ENCODE results near the gene EPGN.
A peak's percentile ranks its signal among the peaks of the same experiment; 100 is the strongest.

The EPGN gene

DNA sequence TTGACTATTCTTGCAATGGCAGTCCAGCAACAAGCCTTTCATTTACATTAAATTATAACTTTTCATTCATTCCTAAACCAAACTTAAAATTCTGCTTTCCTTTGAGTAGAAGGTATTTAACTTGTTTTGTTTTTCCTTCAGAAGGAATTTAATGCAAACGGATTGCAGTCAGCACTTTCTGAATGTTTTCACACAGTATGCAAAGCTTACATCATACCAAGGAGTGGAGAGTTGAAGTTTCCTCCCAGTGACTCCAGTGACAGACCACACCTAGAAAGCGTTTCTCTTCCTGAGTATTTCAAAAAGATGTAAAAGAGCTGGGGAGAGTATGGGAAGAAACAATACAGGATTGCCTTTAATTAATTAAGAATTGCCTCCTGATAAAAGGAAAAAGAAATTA, 8.1 kb downstream of the EPGN start:
- H3F3A ChIP-seq (ENCODE audit: low read depth), result no peaks in the 10 kb centered on the region

GRCh38 chr4:74317616-74318246, 9.5 kb downstream of the EPGN start:
- Histone ChIP-seq H3K36me3 (ENCODE audit: insufficient read depth, low read length) (no peaks in the 10 kb centered on the region), H3K79me2 (ENCODE audit: insufficient read depth, low read length) (no peaks in the 10 kb centered on the region), H2AFZ (ENCODE audit: low read length) (no peak overlapping the region), H3K9me2 (replicated peaks; ENCODE audit: low read depth, low read length) (no peaks in the 10 kb centered on the region), H3F3A (ENCODE audit: low read depth) (no peaks in the 10 kb centered on the region), H3K27me3 (ENCODE audit: insufficient read depth, low read length, poor library complexity, severe bottlenecking) (no peaks in the 10 kb centered on the region), H4K20me1 (ENCODE audit: insufficient read depth, low read length, poor library complexity, severe bottlenecking) (no peaks in the 10 kb centered on the region), H3K9me3 (ENCODE audit: insufficient read depth, low read depth, low read length) (no peaks in the 10 kb centered on the region), H3K4me2 (ENCODE audit: low read depth, low read length, poor library complexity, severe bottlenecking) (no peak overlapping the region), H3K4me3 (ENCODE audit: low read length, poor library complexity, severe bottlenecking) (no peak overlapping the region), H3K4me1 (ENCODE audit: insufficient read depth, low read length, poor library complexity, severe bottlenecking) (peaks cover 3% of the 10 kb centered on the region), H3K9ac (ENCODE audit: low read depth, low read length, poor library complexity, severe bottlenecking) (no peak overlapping the region)
- TF ChIP-seq, protein P1, sequence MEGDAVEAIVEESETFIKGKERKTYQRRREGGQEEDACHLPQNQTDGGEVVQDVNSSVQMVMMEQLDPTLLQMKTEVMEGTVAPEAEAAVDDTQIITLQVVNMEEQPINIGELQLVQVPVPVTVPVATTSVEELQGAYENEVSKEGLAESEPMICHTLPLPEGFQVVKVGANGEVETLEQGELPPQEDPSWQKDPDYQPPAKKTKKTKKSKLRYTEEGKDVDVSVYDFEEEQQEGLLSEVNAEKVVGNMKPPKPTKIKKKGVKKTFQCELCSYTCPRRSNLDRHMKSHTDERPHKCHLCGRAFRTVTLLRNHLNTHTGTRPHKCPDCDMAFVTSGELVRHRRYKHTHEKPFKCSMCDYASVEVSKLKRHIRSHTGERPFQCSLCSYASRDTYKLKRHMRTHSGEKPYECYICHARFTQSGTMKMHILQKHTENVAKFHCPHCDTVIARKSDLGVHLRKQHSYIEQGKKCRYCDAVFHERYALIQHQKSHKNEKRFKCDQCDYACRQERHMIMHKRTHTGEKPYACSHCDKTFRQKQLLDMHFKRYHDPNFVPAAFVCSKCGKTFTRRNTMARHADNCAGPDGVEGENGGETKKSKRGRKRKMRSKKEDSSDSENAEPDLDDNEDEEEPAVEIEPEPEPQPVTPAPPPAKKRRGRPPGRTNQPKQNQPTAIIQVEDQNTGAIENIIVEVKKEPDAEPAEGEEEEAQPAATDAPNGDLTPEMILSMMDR (conservative IDR thresholded peaks at IDR 0.05; ENCODE audit: low read length), result no peak
- no peak for TF ChIP-seq EZH2phosphoT487 (IDR thresholded peaks at IDR 0.05; ENCODE audit: borderline replicate concordance)

More for the DNA sequence above, 8.1 kb downstream of the EPGN start:
- no peaks in the 10 kb centered on the region for H3K9me2 ChIP-seq (replicated peaks; ENCODE audit: low read depth, low read length)
- no peaks in the 10 kb centered on the region for H3K36me3 ChIP-seq (ENCODE audit: insufficient read depth, low read length)
- no peak for TF ChIP-seq EZH2phosphoT487 (IDR thresholded peaks at IDR 0.05; ENCODE audit: borderline replicate concordance)
- no peaks in the 10 kb centered on the region for H3K79me2 ChIP-seq (ENCODE audit: insufficient read depth, low read length)
- H3K4me1 ChIP-seq (ENCODE audit: insufficient read depth, low read length, poor library complexity, severe bottlenecking), result peaks cover 3% of the 10 kb centered on the region
- H4K20me1 ChIP-seq (ENCODE audit: insufficient read depth, low read length, poor library complexity, severe bottlenecking), result no peaks in the 10 kb centered on the region
- H3K27me3 ChIP-seq (ENCODE audit: insufficient read depth, low read length, poor library complexity, severe bottlenecking), result no peaks in the 10 kb centered on the region
- H3K4me2 ChIP-seq (ENCODE audit: low read depth, low read length, poor library complexity, severe bottlenecking), result no peak overlapping the region
- no peak overlapping the region for H3K9ac ChIP-seq (ENCODE audit: low read depth, low read length, poor library complexity, severe bottlenecking)
- no peak overlapping the region for H2AFZ ChIP-seq (ENCODE audit: low read length)
- H3K9me3 ChIP-seq (ENCODE audit: insufficient read depth, low read depth, low read length), result no peaks in the 10 kb centered on the region
- H3K4me3 ChIP-seq (ENCODE audit: low read length, poor library complexity, severe bottlenecking), result no peak overlapping the region

- TF ChIP-seq, protein P1 (conservative IDR thresholded peaks at IDR 0.05; ENCODE audit: low read length), result no peak
- TF ChIP-seq EZH2phosphoT487 (IDR thresholded peaks at IDR 0.05; ENCODE audit: borderline replicate concordance), result no peak
- Histone ChIP-seq H4K20me1 (ENCODE audit: insufficient read depth, low read length, poor library complexity, severe bottlenecking) (no peaks in the 10 kb centered on the region), H3K36me3 (ENCODE audit: insufficient read depth, low read length) (no peaks in the 10 kb centered on the region), H3K9ac (ENCODE audit: low read depth, low read length, poor library complexity, severe bottlenecking) (no peak overlapping the region), H3K79me2 (ENCODE audit: insufficient read depth, low read length) (no peaks in the 10 kb centered on the region), H2AFZ (ENCODE audit: low read length) (no peak overlapping the region), H3F3A (ENCODE audit: low read depth) (no peaks in the 10 kb centered on the region), H3K4me1 (ENCODE audit: insufficient read depth, low read length, poor library complexity, severe bottlenecking) (peaks cover 3% of the 10 kb centered on the region), H3K9me2 (replicated peaks; ENCODE audit: low read depth, low read length) (no peaks in the 10 kb centered on the region), H3K4me3 (ENCODE audit: low read length, poor library complexity, severe bottlenecking) (no peak overlapping the region), H3K9me3 (ENCODE audit: insufficient read depth, low read depth, low read length) (no peaks in the 10 kb centered on the region), H3K4me2 (ENCODE audit: low read depth, low read length, poor library complexity, severe bottlenecking) (no peak overlapping the region), H3K27me3 (ENCODE audit: insufficient read depth, low read length, poor library complexity, severe bottlenecking) (no peaks in the 10 kb centered on the region)
These were observed 10.0 kb downstream of the EPGN start for GRCh38 chr4:74318276-74318675.

DNA sequence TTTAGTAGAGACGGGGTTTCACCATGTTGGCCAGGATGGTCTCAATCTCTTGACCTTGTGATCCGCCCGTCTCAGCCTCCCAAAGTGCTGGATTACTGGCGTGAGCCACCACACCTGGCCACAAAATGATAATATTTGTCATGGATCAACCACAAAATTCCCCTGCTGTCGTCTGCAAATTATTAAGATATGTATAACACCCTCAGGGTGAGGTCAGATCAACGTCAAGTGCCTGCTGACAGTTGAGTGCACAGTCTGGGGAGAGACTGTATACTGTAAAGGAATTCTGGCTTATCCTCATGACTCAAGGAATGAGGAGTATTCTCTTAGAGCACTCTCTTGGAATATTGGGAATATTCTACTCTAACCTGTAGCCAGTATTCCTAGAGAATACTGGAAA, 11.2 kb downstream of the EPGN start:
- no peaks in the 10 kb centered on the region for H3K9me2 ChIP-seq (replicated peaks; ENCODE audit: low read depth, low read length)
- no peak overlapping the region for H3K4me3 ChIP-seq (ENCODE audit: low read length, poor library complexity, severe bottlenecking)
- H3K36me3 ChIP-seq (ENCODE audit: insufficient read depth, low read length), result no peaks in the 10 kb centered on the region
- H3K9me3 ChIP-seq (ENCODE audit: insufficient read depth, low read depth, low read length), result no peaks in the 10 kb centered on the region
- H3K27me3 ChIP-seq (ENCODE audit: insufficient read depth, low read length, poor library complexity, severe bottlenecking), result no peaks in the 10 kb centered on the region
- H3K9ac ChIP-seq (ENCODE audit: low read depth, low read length, poor library complexity, severe bottlenecking), result no peak overlapping the region
- peak overlapping the region; percentile 26; the same call in 1 of the 2 replicates for H2AFZ ChIP-seq (ENCODE audit: low read length)
- no peak overlapping the region for H3K4me2 ChIP-seq (ENCODE audit: low read depth, low read length, poor library complexity, severe bottlenecking)
- H4K20me1 ChIP-seq (ENCODE audit: insufficient read depth, low read length, poor library complexity, severe bottlenecking), result no peaks in the 10 kb centered on the region
- TF ChIP-seq EZH2phosphoT487 (IDR thresholded peaks at IDR 0.05; ENCODE audit: borderline replicate concordance), result no peak
- TF ChIP-seq, protein P1 (conservative IDR thresholded peaks at IDR 0.05; ENCODE audit: low read length), result no peak
- H3K79me2 ChIP-seq (ENCODE audit: insufficient read depth, low read length), result no peaks in the 10 kb centered on the region
- no peaks in the 10 kb centered on the region for H3F3A ChIP-seq (ENCODE audit: low read depth)
- H3K4me1 ChIP-seq (ENCODE audit: insufficient read depth, low read length, poor library complexity, severe bottlenecking), result peaks cover 3% of the 10 kb centered on the region
